C4-2B (cell line): Measurements from ENCODE around the gene PANK1.

Source experiments
- ZFX ChIP-seq: fragments of 450-650 bp; IDR thresholded peaks from 2 replicates; pipeline ENCODE4 v1.6.1; 2017
- TF ChIP-seq, protein P1 (sequence below): fragments of 450-650 bp; conservative IDR thresholded peaks from 2 replicates; pipeline ENCODE4 v1.5.1; 2017; ENCODE audit warnings: mild to moderate bottlenecking

DNA sequence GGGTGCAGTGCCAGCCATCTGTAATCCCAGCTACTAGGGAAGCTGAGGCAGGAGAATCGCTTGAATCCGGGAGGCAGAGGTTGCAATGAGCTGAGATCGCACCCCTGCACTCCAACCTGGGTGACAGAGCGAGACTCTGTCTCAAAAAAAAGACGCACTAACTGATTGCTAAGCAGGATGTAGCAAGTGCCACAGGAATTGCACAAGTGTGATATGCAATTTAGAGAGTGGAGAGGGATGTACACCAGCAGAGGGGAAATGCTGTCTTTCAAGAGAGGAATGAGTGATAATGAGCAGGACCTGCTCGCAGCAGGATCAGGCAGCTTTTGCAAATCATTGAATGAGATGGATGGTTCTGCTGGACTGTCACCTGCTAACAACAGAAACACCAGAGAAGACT is 96.4 kb downstream of the PANK1 start:
- TF ChIP-seq, protein P1, sequence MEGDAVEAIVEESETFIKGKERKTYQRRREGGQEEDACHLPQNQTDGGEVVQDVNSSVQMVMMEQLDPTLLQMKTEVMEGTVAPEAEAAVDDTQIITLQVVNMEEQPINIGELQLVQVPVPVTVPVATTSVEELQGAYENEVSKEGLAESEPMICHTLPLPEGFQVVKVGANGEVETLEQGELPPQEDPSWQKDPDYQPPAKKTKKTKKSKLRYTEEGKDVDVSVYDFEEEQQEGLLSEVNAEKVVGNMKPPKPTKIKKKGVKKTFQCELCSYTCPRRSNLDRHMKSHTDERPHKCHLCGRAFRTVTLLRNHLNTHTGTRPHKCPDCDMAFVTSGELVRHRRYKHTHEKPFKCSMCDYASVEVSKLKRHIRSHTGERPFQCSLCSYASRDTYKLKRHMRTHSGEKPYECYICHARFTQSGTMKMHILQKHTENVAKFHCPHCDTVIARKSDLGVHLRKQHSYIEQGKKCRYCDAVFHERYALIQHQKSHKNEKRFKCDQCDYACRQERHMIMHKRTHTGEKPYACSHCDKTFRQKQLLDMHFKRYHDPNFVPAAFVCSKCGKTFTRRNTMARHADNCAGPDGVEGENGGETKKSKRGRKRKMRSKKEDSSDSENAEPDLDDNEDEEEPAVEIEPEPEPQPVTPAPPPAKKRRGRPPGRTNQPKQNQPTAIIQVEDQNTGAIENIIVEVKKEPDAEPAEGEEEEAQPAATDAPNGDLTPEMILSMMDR = no peak
- TF ChIP-seq ZFX = no peak
